HG03575 (cell line): Measurements from ENCODE around the gene CYGB.

Source experiments
- ATAC-seq: cut with Tn5 transposase; IDR thresholded peaks from one replicate; pipeline ENCODE4 v1.9.1; 2021; ENCODE audit not compliant: unreplicated experiment, insufficient number of reproducible peaks, low FRiP score; ENCODE audit errors: extremely low read depth

The CYGB gene

GRCh38 chr17:76493505-76494167 is 43.9 kb downstream of the CYGB start:
- no peak for ATAC-seq

GRCh38 chr17:76492989-76493501 is 44.5 kb downstream of the CYGB start:
- ATAC-seq: no peak

GRCh38 chr17:76492123-76492988 is 45.2 kb downstream of the CYGB start:
- ATAC-seq: no peak

DNA sequence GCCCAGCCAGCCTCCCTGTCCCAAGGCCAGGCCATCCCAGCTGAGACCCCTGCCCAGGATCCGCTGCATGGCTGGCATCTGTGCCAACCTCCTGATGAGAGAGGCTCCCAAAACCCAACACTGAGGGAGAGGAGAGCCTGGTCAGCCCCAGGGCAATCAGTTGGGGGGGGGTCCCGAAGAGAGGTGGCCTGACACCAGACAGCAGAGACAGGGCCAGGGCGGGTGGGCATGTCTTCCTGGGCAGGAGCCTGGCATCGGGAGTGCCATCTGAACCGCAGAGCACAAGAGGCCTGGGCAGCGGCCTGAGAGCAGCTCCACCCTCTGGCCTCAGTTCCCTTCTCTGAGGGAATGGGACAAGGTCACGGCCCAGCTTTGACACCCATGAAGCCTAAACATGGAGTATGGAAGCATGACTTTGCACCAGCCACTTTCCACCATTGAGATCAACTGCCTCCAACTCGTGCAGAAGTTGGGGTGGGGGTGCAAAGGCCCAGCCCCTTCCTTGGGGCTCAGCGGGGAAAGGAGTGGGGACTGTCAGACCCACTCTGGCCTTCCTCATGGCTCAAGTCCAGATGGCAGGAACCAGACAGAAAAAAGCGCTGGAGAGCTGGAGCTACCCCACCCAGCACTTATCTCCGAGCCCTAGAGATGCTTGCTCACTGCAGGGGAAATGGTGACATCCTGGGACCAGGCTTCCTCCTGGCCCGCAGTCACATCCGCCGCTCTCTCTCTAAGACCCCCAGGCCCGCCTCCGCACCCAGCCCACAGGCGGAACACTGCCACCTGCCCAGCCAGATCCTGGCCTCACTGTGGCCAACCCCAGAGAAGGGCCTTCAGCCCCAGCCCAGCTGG is 46.0 kb downstream of the CYGB start:
- no peak for ATAC-seq

GRCh38 chr17:76490112-76490710 is 47.3 kb downstream of the CYGB start:
- no peak for ATAC-seq

- ATAC-seq: no peak
These were observed 49.9 kb downstream of the CYGB start for GRCh38 chr17:76487451-76488192.

DNA sequence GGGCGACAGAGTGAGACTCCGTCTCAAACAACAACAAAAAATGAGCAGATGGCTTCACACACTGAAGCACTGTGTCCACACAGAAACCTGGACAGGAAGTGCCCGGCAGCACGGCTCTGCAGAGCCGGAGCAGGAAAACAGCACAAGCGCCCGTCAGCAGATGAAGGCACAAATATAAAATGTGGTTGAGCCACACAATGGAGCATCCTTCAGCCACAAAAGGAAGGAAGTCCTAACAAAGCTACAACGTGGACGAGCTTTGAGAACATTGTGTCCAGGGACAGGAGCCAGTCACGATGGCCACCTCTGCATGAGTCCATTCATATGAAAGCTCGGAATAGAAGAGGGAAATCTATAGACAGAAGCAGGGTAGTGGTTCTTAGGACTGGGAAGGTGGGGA is 51.9 kb downstream of the CYGB start:
- no peak for ATAC-seq

DNA sequence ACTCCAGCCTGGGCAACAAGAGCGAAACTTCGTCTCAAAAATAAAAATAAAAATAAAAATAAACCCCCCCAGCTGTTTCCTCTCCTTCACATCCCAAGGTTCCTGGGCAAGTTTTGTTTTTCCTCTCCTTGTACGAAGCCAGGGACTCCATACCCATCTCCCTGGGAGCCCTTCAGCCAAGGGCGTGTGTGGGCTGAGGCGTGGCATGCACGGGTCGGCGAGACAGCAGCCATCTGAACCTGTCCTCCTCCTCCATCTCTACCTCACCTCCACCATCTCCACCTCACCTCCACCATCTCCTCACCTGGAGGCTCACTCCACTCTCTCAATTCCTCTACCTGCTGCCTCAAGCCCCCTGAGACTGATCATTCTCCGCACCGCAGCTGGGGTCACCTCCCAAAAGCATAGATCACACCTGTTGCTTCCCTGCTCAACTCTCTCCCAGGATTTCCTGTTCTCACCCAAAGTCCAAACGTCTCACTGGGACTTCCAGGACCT is 53.2 kb downstream of the CYGB start:
- ATAC-seq: no peak

DNA sequence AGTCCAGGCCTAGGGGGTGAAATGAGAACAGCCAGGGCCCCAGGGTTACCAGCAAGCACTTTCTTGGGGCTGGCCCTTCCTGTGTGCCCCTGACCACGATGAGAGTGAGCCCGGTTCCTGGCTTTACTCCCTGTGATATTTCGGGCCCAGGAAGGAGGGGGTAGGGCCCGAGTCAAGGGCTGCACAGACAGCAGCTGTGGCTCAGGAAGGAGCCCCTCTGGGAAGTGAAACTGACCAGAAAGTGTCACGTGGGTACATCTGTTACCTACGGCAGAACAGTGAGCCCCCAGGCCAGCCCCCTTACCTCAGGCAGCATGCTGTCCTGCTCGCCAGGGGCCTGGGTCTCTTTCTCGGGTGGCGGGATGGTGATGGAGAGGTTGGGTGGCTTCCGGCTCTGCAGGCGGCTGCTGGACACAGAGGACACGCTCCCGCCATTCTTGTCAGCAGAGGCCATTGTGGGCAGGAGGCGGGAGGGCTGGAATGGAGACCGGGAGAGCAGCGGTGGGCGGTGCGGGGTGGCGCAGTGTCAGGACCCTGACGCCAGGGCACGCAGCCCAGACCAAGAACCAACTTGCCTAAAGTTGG is 56.3 kb downstream of the CYGB start:
- no peak for ATAC-seq

GRCh38 chr17:76480632-76481031 is 56.9 kb downstream of the CYGB start:
- no peak for ATAC-seq

DNA sequence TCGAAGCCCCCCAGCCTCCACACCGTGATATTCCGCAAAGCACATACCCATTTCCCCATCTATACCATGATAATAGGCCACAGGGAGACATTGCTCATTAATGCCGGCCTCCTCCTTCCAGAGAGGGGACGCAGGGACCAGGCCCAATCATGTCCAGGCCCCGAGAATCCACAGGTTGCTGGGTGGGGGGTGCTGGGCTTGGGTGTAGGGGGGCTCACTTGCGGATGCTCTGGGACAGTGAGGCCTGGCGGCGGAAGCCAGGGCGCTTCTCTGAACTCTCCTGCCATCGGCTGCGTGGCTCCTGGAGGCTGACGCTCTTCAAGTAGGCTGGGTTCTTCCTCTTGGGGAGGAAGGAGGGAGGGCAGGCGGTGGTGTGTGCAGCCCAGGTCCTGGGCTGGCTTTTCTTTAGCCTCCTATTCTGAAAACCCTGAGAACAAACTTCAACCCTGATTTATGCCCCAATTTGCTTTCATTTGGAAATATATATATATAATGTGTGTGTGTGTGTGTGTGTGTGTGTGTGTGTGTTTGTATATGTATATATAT is 57.9 kb downstream of the CYGB start:
- ATAC-seq: no peak

- no peak for ATAC-seq
These were observed 58.6 kb downstream of the CYGB start for GRCh38 chr17:76478730-76479514.

- no peak for ATAC-seq
These were observed 59.4 kb downstream of the CYGB start for GRCh38 chr17:76478097-76478496.

GRCh38 chr17:76477576-76477975 is 59.9 kb downstream of the CYGB start:
- ATAC-seq: no peak
